ENCODE measurements around the gene TTLL10.

The TTLL10 gene

GRCh38 chr1:1176931-1177330 lies 3.3 kb downstream of the TTLL10 start:
- Histone ChIP-seq H3K4me2 (ENCODE audit: low read depth, low read length, poor library complexity, severe bottlenecking) (no peak overlapping the region), H3K79me2 (ENCODE audit: insufficient read depth, low read length) (no peaks in the 10 kb centered on the region), H3K27me3 (ENCODE audit: low read length) (no peaks in the 10 kb centered on the region), H3F3A (ENCODE audit: insufficient read depth) (peaks cover 2% of the 10 kb centered on the region; the same call in 1 of the 2 replicates), H3K4me3 (ENCODE audit: insufficient read depth, low read length, poor library complexity, severe bottlenecking) (no peak overlapping the region), H3K27ac (ENCODE audit: low read depth, low read length) (no peak overlapping the region), H2AFZ (ENCODE audit: low read depth, low read length, severe bottlenecking) (no peak overlapping the region), H3K9me3 (ENCODE audit: insufficient read depth, low read length) (0 out of 2 replicates have a peak, but pooled peaks cover 3% of the 10 kb centered on the region), H3K9ac (ENCODE audit: low read length) (no peak overlapping the region), H4K20me1 (ENCODE audit: low read depth, low read length) (no peaks in the 10 kb centered on the region), H3K9me2 (replicated peaks; ENCODE audit: insufficient read depth, low read length) (no peaks in the 10 kb centered on the region), H3K36me3 (ENCODE audit: low read length) (no peaks in the 10 kb centered on the region)
- no peak for TF ChIP-seq EZH2phosphoT487 (conservative IDR thresholded peaks at IDR 0.05; ENCODE audit: low read length)
- no peak for TF ChIP-seq CTCF (IDR thresholded peaks at IDR 0.05; ENCODE audit: insufficient read depth, low read length, poor library complexity, severe bottlenecking)

DNA sequence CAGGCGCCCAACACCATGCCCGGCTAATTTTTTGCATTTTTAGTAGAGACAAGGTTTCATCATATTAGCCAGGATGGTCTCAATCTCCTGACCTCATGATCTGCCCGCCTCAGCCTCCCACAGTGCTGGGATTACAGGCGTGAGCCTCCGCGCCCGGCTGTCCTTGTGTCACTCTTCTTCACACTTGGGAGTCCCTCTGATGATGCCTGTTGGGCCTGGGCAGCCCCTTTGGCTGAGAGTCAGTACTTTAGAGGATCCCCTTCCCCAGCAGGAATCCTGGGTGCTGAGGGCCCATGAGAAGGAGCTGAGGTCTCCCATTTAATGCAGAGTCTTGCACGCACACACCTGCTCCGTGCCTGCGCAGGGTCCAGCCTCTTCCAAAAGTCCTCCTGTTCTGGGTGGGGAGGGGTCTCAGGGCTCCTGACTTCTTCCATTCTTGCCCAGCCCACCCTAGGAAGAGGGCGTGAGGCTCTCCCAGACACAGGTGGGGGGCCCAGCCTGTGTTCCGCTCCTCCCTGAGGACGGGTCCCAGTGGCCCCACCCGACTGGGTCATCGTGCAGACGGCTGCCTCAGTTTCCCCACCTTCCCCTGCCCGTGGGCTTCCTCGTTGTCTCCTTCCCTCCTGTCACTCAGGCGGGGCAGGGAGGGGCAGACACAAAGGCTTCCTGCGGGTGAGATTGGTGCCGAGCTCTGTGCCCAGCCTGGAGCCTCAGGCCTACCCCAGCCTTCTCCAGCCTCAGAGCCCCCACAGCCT lies 3.9 kb downstream of the TTLL10 start:
- no peak overlapping the region for H3K4me2 ChIP-seq (ENCODE audit: low read depth, low read length, poor library complexity, severe bottlenecking)

DNA sequence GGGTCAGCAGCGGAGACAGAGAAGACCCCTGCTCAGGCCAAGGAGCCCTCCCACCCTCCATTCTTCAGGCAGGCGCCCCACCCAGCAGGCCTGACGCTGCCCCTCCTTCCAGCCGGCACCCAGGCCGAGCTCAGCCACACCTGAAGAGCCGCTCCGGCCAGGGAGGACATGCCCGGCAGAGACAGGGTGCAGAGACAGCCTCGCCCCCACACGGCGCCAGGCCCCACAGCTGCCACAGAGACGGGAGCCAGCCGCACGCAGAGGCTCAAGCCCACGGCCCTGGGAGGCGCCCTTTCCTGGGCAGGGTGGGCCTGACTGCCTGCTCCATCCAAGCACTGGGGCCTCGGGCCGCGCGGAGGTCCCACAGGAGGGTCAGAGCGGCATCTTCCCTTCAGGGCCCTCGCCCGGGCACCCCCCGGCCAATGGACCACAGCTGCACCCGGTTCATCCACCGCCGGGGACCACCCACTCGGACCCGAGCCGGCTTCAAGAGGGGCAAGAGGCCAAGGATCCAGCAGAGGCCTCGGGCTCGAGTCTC lies 5.2 kb downstream of the TTLL10 start:
- H3K27ac ChIP-seq (ENCODE audit: low read depth, low read length), result no peak overlapping the region
- H3K4me2 ChIP-seq (ENCODE audit: low read depth, low read length, poor library complexity, severe bottlenecking), result no peak overlapping the region
- no peaks in the 10 kb centered on the region for H4K20me1 ChIP-seq (ENCODE audit: low read depth, low read length)
- no peak overlapping the region for H2AFZ ChIP-seq (ENCODE audit: low read depth, low read length, severe bottlenecking)
- no peaks in the 10 kb centered on the region for H3K79me2 ChIP-seq (ENCODE audit: insufficient read depth, low read length)
- no peaks in the 10 kb centered on the region for H3K9me2 ChIP-seq (replicated peaks; ENCODE audit: insufficient read depth, low read length)
- H3F3A ChIP-seq (ENCODE audit: insufficient read depth), result peaks cover 2% of the 10 kb centered on the region; the same call in 1 of the 2 replicates
- H3K36me3 ChIP-seq (ENCODE audit: low read length), result no peaks in the 10 kb centered on the region
- H3K27me3 ChIP-seq (ENCODE audit: low read length), result no peaks in the 10 kb centered on the region
- H3K9me3 ChIP-seq (ENCODE audit: insufficient read depth, low read length), result 0 out of 2 replicates have a peak, but pooled peaks cover 3% of the 10 kb centered on the region
- TF ChIP-seq CTCF (IDR thresholded peaks at IDR 0.05; ENCODE audit: insufficient read depth, low read length, poor library complexity, severe bottlenecking), result no peak
- TF ChIP-seq EZH2phosphoT487 (conservative IDR thresholded peaks at IDR 0.05; ENCODE audit: low read length), result no peak
- no peak overlapping the region for H3K9ac ChIP-seq (ENCODE audit: low read length)
- no peak overlapping the region for H3K4me3 ChIP-seq (ENCODE audit: insufficient read depth, low read length, poor library complexity, severe bottlenecking)

More for the DNA sequence above, 3.9 kb downstream of the TTLL10 start:
- Histone ChIP-seq H3K36me3 (ENCODE audit: low read length) (no peaks in the 10 kb centered on the region), H3K9me3 (ENCODE audit: insufficient read depth, low read length) (0 out of 2 replicates have a peak, but pooled peaks cover 3% of the 10 kb centered on the region), H3K27me3 (ENCODE audit: low read length) (no peaks in the 10 kb centered on the region), H2AFZ (ENCODE audit: low read depth, low read length, severe bottlenecking) (no peak overlapping the region), H3K27ac (ENCODE audit: low read depth, low read length) (no peak overlapping the region), H3F3A (ENCODE audit: insufficient read depth) (peaks cover 2% of the 10 kb centered on the region; the same call in 1 of the 2 replicates), H3K9me2 (replicated peaks; ENCODE audit: insufficient read depth, low read length) (no peaks in the 10 kb centered on the region), H3K79me2 (ENCODE audit: insufficient read depth, low read length) (no peaks in the 10 kb centered on the region), H3K9ac (ENCODE audit: low read length) (no peak overlapping the region), H3K4me3 (ENCODE audit: insufficient read depth, low read length, poor library complexity, severe bottlenecking) (no peak overlapping the region), H4K20me1 (ENCODE audit: low read depth, low read length) (no peaks in the 10 kb centered on the region)
- TF ChIP-seq CTCF (IDR thresholded peaks at IDR 0.05; ENCODE audit: insufficient read depth, low read length, poor library complexity, severe bottlenecking), result no peak
